Body of pancreas (tissue), 4 donors: Measurements from ENCODE around the gene EPG5.

ENCODE experiments used
- POLR2A ChIP-seq, 3 donors: fragments of 450-650 bp; IDR thresholded peaks; one replicate each; pipeline ENCODE4 v1.6.1; 2016; ENCODE audit warnings: antibody characterized with exemption in 3 of 3, mild to moderate bottlenecking in 2 of 3
- TF ChIP-seq, protein P1 (sequence below), 7 experiments: fragments of 450-650 bp in 4 of 7; fragments of 200-600 bp in 3 of 7; sonication (generic) in 3 of 7; IDR thresholded peaks; one replicate each; pipeline ENCODE4 v1.5.1; 2016 to 2019; ENCODE audit warnings: antibody characterized with exemption in 7 of 7

DNA sequence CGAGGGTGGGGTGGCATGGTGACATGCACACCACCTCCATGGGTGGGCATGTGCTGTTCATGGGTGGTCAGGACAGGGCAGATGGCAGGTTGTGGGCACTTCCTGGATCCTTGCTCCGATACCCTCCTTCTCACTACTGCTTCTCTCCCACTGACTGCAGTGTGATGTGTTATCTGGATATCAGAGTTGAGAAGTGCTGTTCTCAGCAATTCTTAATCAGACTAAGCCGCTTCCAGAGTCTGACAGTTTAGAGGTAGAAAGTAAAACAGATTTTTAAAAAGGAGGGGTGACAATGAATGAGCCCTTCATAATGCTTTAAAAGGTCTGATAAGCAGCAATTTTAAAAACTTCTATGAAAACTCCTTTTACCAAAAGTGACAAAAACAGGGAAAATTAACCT is 107.8 kb downstream of the EPG5 start:
- no peak for TF ChIP-seq POLR2A (IDR thresholded peaks at IDR 0.05)
- TF ChIP-seq, protein P1, sequence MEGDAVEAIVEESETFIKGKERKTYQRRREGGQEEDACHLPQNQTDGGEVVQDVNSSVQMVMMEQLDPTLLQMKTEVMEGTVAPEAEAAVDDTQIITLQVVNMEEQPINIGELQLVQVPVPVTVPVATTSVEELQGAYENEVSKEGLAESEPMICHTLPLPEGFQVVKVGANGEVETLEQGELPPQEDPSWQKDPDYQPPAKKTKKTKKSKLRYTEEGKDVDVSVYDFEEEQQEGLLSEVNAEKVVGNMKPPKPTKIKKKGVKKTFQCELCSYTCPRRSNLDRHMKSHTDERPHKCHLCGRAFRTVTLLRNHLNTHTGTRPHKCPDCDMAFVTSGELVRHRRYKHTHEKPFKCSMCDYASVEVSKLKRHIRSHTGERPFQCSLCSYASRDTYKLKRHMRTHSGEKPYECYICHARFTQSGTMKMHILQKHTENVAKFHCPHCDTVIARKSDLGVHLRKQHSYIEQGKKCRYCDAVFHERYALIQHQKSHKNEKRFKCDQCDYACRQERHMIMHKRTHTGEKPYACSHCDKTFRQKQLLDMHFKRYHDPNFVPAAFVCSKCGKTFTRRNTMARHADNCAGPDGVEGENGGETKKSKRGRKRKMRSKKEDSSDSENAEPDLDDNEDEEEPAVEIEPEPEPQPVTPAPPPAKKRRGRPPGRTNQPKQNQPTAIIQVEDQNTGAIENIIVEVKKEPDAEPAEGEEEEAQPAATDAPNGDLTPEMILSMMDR (IDR thresholded peaks at IDR 0.05): no peak
